Vagina (tissue), 2 donors: ENCODE results near the gene PCDHGC3. TPM values are rescaled to one million over a fixed set of nuclear protein-coding genes. Genes with fewer than 3 reads are reported as not detected.

Experiments
- DNase-seq, 2 donors: peaks; one replicate each; pipeline ENCODE4 v3.0.0-alpha.2; 2017; ENCODE audit errors: extremely low spot score in 2 of 2
- H3K27ac ChIP-seq: fragments of 200-600 bp; sonication (generic); one replicate; pipeline ENCODE4 v1.5.1; 2019
- H3K27me3 ChIP-seq: fragments of 200-600 bp; sonication (generic); one replicate; pipeline ENCODE4 v1.5.1; 2019
- H3K36me3 ChIP-seq, 2 donors: fragments of 200-600 bp; sonication (generic); one replicate each; pipeline ENCODE4 v1.5.1; 2017 to 2019
- H3K4me1 ChIP-seq: fragments of 200-600 bp; sonication (generic); one replicate; pipeline ENCODE4 v1.5.1; 2019
- H3K4me3 ChIP-seq, 2 donors: fragments of 200-600 bp; sonication (generic); 1 replicate in 1 of 2; 2 replicates in 1 of 2; pipeline ENCODE4 v1.5.1; 2016 to 2019
- H3K9me3 ChIP-seq: fragments of 200-600 bp; sonication (generic); one replicate; pipeline ENCODE4 v1.5.1; 2019
- CTCF ChIP-seq, 3 experiments: fragments of 450-650 bp in 2 of 3; fragments of 200-600 bp in 1 of 3; sonication (generic) in 1 of 3; IDR thresholded peaks; one replicate each; pipeline ENCODE4 v1.5.1; 2017 to 2019; ENCODE audit warnings: antibody characterized with exemption in 3 of 3, mild to moderate bottlenecking in 2 of 3, moderate library complexity in 2 of 3
- POLR2A ChIP-seq, 2 donors: fragments of 450-650 bp; IDR thresholded peaks; one replicate each; pipeline ENCODE4 v1.6.1; 2017; ENCODE audit warnings: antibody characterized with exemption in 2 of 2, mild to moderate bottlenecking in 2 of 2, moderate library complexity in 2 of 2
- POLR2AphosphoS5 ChIP-seq, 2 donors: sonication (generic); formaldehyde crosslinking; IDR thresholded peaks; one replicate each; pipeline ENCODE4 v1.9.0; 2017; ENCODE audit warnings: antibody characterized with exemption in 2 of 2, mild to moderate bottlenecking in 2 of 2, low read depth in 1 of 2; ENCODE audit not compliant: insufficient read depth in 1 of 2
- intact Hi-C: fragments of 100-400 bp; cut with DNase I; formaldehyde crosslinking; loops from one replicate; pipeline ENCODE4 v1.15.1; 2023
- total RNA-seq: library from RNA; depleted of rRNA; stranded (reverse); fragments of >200 nt; gene quantifications from one replicate; pipeline ENCODE4 v1.2.3, GENCODE V29; 2016

Gene PCDHGC3
- total RNA-seq, 1 donor from 2014 or later, result 78.3 TPM

- Histone ChIP-seq H3K4me3 (no peak overlapping the region), H3K4me1 (no peaks in the 10 kb centered on the region), H3K36me3 (no peaks in the 10 kb centered on the region), H3K9me3 (no peaks in the 10 kb centered on the region), H3K27ac (no peak overlapping the region), H3K27me3 (no peaks in the 10 kb centered on the region)
- DNase-seq, result no peak
- no peak for TF ChIP-seq POLR2A (IDR thresholded peaks at IDR 0.05)
- TF ChIP-seq POLR2AphosphoS5 (IDR thresholded peaks at IDR 0.05; ENCODE audit: insufficient read depth in 1 of 2, low read depth in 1 of 2), result no peak
- no peak for TF ChIP-seq CTCF (IDR thresholded peaks at IDR 0.05)
- intact Hi-C loops, result no loop called here
Measured at GRCh38 chr5:141465351-141465750, 10.4 kb upstream of the PCDHGC3 start.

GRCh38 chr5:141476132-141476911 lies 556 bp downstream of the PCDHGC3 start:
- no peak for DNase-seq
- peaks cover 47% of the 10 kb centered on the region for H3K4me1 ChIP-seq
- H3K36me3 ChIP-seq, result peaks cover 0 to 8% of the 10 kb centered on the region in 2 donors
- H3K4me3 ChIP-seq, result peak overlapping the region; percentile 71 to 76
- intact Hi-C loops, result loop anchor here (2.0 kb wide), 1 partner anchor 50 kb away; no protein-coding TSS in a partner anchor
- H3K27ac ChIP-seq, result peak overlapping the region; percentile 96
- TF ChIP-seq CTCF (IDR thresholded peaks at IDR 0.05) (peak in 1 of 3 experiments; percentile 5), POLR2A (IDR thresholded peaks at IDR 0.05) (peak in 1 of 2 donors; percentile 23), POLR2AphosphoS5 (IDR thresholded peaks at IDR 0.05; ENCODE audit: insufficient read depth in 1 of 2, low read depth in 1 of 2) (peak in 1 of 2 donors; percentile 70)
- no peaks in the 10 kb centered on the region for H3K9me3 ChIP-seq
- H3K27me3 ChIP-seq, result no peaks in the 10 kb centered on the region

GRCh38 chr5:141477044-141477575 lies 1.3 kb downstream of the PCDHGC3 start:
- peaks cover 55% of the 10 kb centered on the region for H3K4me1 ChIP-seq
- H3K4me3 ChIP-seq, result peak overlapping the region; percentile 71 to 76
- no peaks in the 10 kb centered on the region for H3K9me3 ChIP-seq
- H3K27me3 ChIP-seq, result no peaks in the 10 kb centered on the region
- H3K36me3 ChIP-seq, result peaks cover 0 to 8% of the 10 kb centered on the region in 2 donors
- intact Hi-C loops, result loop anchor here (2.0 kb wide), 1 partner anchor 50 kb away; no protein-coding TSS in a partner anchor
- no peak for DNase-seq
- peak overlapping the region; percentile 96 for H3K27ac ChIP-seq
- no peak for TF ChIP-seq CTCF (IDR thresholded peaks at IDR 0.05)
- no peak for TF ChIP-seq POLR2A (IDR thresholded peaks at IDR 0.05)
- TF ChIP-seq POLR2AphosphoS5 (IDR thresholded peaks at IDR 0.05; ENCODE audit: insufficient read depth in 1 of 2, low read depth in 1 of 2), result no peak

GRCh38 chr5:141477815-141478214 lies 2.0 kb downstream of the PCDHGC3 start:
- Histone ChIP-seq H3K4me3 (peak overlapping the region; percentile 71 to 76), H3K27ac (peak overlapping the region; percentile 96), H3K36me3 (peaks cover 0 to 8% of the 10 kb centered on the region in 2 donors), H3K4me1 (peaks cover 62% of the 10 kb centered on the region), H3K27me3 (no peaks in the 10 kb centered on the region), H3K9me3 (no peaks in the 10 kb centered on the region)
- TF ChIP-seq POLR2A (IDR thresholded peaks at IDR 0.05) (no peak), POLR2AphosphoS5 (IDR thresholded peaks at IDR 0.05; ENCODE audit: insufficient read depth in 1 of 2, low read depth in 1 of 2) (no peak), CTCF (IDR thresholded peaks at IDR 0.05) (no peak)
- no peak for DNase-seq
- intact Hi-C loops, result loop anchor here (2.0 kb wide), 1 partner anchor 49 kb away; no protein-coding TSS in a partner anchor
